Forelimb muscle (tissue), 1 donor: ENCODE results near the gene ASCL4. TPM values are rescaled to one million over a fixed set of nuclear protein-coding genes. Genes with fewer than 3 reads are reported as not detected.
"Not testable (repeated sequence)": the region's sequence is repeated elsewhere in the genome, so short reads cannot be mapped to it uniquely, and the experiment has no call there.

ENCODE experiments used
- DNase-seq: peaks from one replicate; pipeline ENCODE4 v3.0.0-alpha.2; 2013; ENCODE audit warnings: low read depth
- polyA plus RNA-seq: library from polyadenylated mRNA; unstranded; fragments of 120-200 nt; gene quantifications from one replicate; pipeline ENCODE4 v1.2.1, GENCODE V29; 2013; ENCODE audit not compliant: insufficient read length

ASCL4 gene
- polyA plus RNA-seq, result not detected

GRCh38 chr12:107774349-107775029 lies at the start of gene ASCL4:
Gene ASCL4 (plus strand): TSS chr12:107774704. CDS start chr12:107775219, 515 bp downstream.
- no peak for DNase-seq

GRCh38 chr12:107727327-107727726 lies 47.2 kb upstream of the ASCL4 start:
- DNase-seq, result not testable (repeated sequence)

- not testable (repeated sequence) for DNase-seq
Observed at GRCh38 chr12:107727742-107728141, 46.8 kb upstream of the ASCL4 start.

GRCh38 chr12:107730618-107731341 lies 43.7 kb upstream of the ASCL4 start:
- DNase-seq, result no peak

- no peak for DNase-seq
Observed at GRCh38 chr12:107731366-107731765, 43.1 kb upstream of the ASCL4 start.

- DNase-seq, result no peak
Observed at GRCh38 chr12:107732365-107732764, 42.1 kb upstream of the ASCL4 start.

GRCh38 chr12:107734139-107734538 lies 40.4 kb upstream of the ASCL4 start:
- DNase-seq, result no peak

- no peak for DNase-seq
Observed at GRCh38 chr12:107735763-107736162, 38.7 kb upstream of the ASCL4 start.

- no peak for DNase-seq
Observed at GRCh38 chr12:107736914-107737313, 37.6 kb upstream of the ASCL4 start.

- no peak for DNase-seq
Observed at GRCh38 chr12:107748472-107748871, 26.0 kb upstream of the ASCL4 start.

GRCh38 chr12:107749083-107749482 lies 25.4 kb upstream of the ASCL4 start:
- DNase-seq, result no peak

GRCh38 chr12:107759410-107759809 lies 15.1 kb upstream of the ASCL4 start:
- no peak for DNase-seq

- DNase-seq, result no peak
Observed at GRCh38 chr12:107760207-107760808, 14.2 kb upstream of the ASCL4 start.

- DNase-seq, result peak; percentile 88
Observed at GRCh38 chr12:107760809-107761501, 13.5 kb upstream of the ASCL4 start, which contains the start of gene PRDM4. Gene PRDM4 (minus strand): TSS chr12:107761137. CDS start chr12:107760515, 622 bp downstream.

- DNase-seq, result no peak
Observed at GRCh38 chr12:107761502-107761904, 13.0 kb upstream of the ASCL4 start.

GRCh38 chr12:107762874-107763273 lies 11.6 kb upstream of the ASCL4 start:
- no peak for DNase-seq

- no peak for DNase-seq
Observed at GRCh38 chr12:107764626-107765025, 9.9 kb upstream of the ASCL4 start.

GRCh38 chr12:107765316-107765715 lies 9.2 kb upstream of the ASCL4 start:
- no peak for DNase-seq

- DNase-seq, result no peak
Observed at GRCh38 chr12:107767466-107767865, 7.0 kb upstream of the ASCL4 start.

GRCh38 chr12:107775093-107775721 lies 703 bp downstream of the ASCL4 start:
- DNase-seq, result no peak

- DNase-seq, result no peak
Observed at GRCh38 chr12:107776171-107776570, 1.7 kb downstream of the ASCL4 start.
